Neural cell (in vitro differentiated cells): ENCODE measurements around the gene LRRC8B. TPM values are rescaled to one million over a fixed set of nuclear protein-coding genes. Genes with fewer than 3 reads are reported as not detected.

Source experiments
- H2AFZ ChIP-seq: fragments of 200-600, 300-800 bp; sonication (generic), shearing (Covaris generic); 2 replicates; pipeline ENCODE4 v1.6.0; 2014; ENCODE audit warnings: low read depth, mild to moderate bottlenecking, antibody characterized with exemption, low read length, moderate library complexity
- H3F3A ChIP-seq: fragments of 200-600 bp; shearing (Covaris generic); 2 replicates; pipeline ENCODE4 v1.6.1; 2016; ENCODE audit warnings: mild to moderate bottlenecking, moderate library complexity, mixed read lengths, antibody characterized with exemption, low read length; ENCODE audit not compliant: insufficient read depth, poor library complexity, severe bottlenecking
- H3K27ac ChIP-seq: fragments of 200-600, 300-800 bp; sonication (generic), shearing (Covaris generic); 2 replicates; pipeline ENCODE4 v1.5.1; 2014; ENCODE audit warnings: mild to moderate bottlenecking, low read length, moderate library complexity
- H3K27me3 ChIP-seq: fragments of 300-800, 200-600 bp; sonication (generic), shearing (Covaris generic); 2 replicates; pipeline ENCODE4 v1.6.0; 2014; ENCODE audit warnings: mild to moderate bottlenecking, low read depth, low read length, moderate library complexity; ENCODE audit not compliant: insufficient read depth
- H3K36me3 ChIP-seq: fragments of 300-800, 200-600 bp; sonication (generic), shearing (Covaris generic); 2 replicates; pipeline ENCODE4 v1.5.1; 2014; ENCODE audit warnings: mild to moderate bottlenecking, antibody characterized with exemption, low read length, moderate library complexity; ENCODE audit not compliant: insufficient read depth
- H3K4me2 ChIP-seq: fragments of 300-800, 200-600 bp; sonication (generic), shearing (Covaris generic); 2 replicates; pipeline ENCODE4 v1.6.0; 2014; ENCODE audit warnings: mild to moderate bottlenecking, low read length
- H3K4me3 ChIP-seq: fragments of 300-800, 200-600 bp; sonication (generic), shearing (Covaris generic); 2 replicates; pipeline ENCODE4 v1.5.1; 2014; ENCODE audit warnings: mild to moderate bottlenecking, low read length, moderate library complexity
- H3K79me2 ChIP-seq: fragments of 200-600 bp; shearing (Covaris generic); replicated peaks from 2 replicates; pipeline ENCODE4 v1.6.0; 2014; ENCODE audit warnings: mild to moderate bottlenecking, low read length, moderate library complexity; ENCODE audit not compliant: insufficient read depth
- H3K9ac ChIP-seq: fragments of 300-800, 200-600 bp; sonication (generic), shearing (Covaris generic); 2 replicates; pipeline ENCODE4 v1.6.1; 2016; ENCODE audit warnings: mild to moderate bottlenecking, low read length, mixed read lengths
- H3K9me2 ChIP-seq: fragments of 200-600 bp; shearing (Covaris generic); 2 replicates; pipeline ENCODE4 v1.6.1; 2016; ENCODE audit warnings: mild to moderate bottlenecking, low read length, mixed read lengths; ENCODE audit not compliant: insufficient read depth
- H3K9me3 ChIP-seq: fragments of 200-600, 300-800 bp; sonication (generic), shearing (Covaris generic); 2 replicates; pipeline ENCODE4 v1.6.1; 2016; ENCODE audit warnings: mild to moderate bottlenecking, mixed run types, low read length, moderate library complexity, mixed read lengths
- H4K20me1 ChIP-seq: fragments of 200-600 bp; shearing (Covaris generic); 2 replicates; pipeline ENCODE4 v1.6.1; 2016; ENCODE audit warnings: mild to moderate bottlenecking, mixed run types; ENCODE audit not compliant: insufficient read depth
- CTCF ChIP-seq: fragments of 450-650 bp; IDR thresholded peaks from 2 replicates; pipeline ENCODE4 v1.5.1; 2014; ENCODE audit warnings: antibody characterized with exemption, mild to moderate bottlenecking, moderate library complexity; ENCODE audit not compliant: poor library complexity, severe bottlenecking
- EP300 ChIP-seq: fragments of 450-650 bp; conservative IDR thresholded peaks from 2 replicates; pipeline ENCODE4 v1.6.1; 2014; ENCODE audit warnings: antibody characterized with exemption, mild to moderate bottlenecking, moderate library complexity; ENCODE audit not compliant: poor library complexity, severe bottlenecking
- EZH2 ChIP-seq: fragments of 200-600, 300-800 bp; shearing (Covaris generic), sonication (generic); IDR thresholded peaks from 2 replicates; pipeline ENCODE4 v1.6.1; 2014; ENCODE audit warnings: antibody characterized with exemption, low read length, borderline replicate concordance, mild to moderate bottlenecking; ENCODE audit not compliant: insufficient read depth, poor library complexity, severe bottlenecking
- MXI1 ChIP-seq: fragments of 450-650 bp; conservative IDR thresholded peaks from 2 replicates; pipeline ENCODE4 v1.6.1; 2014; ENCODE audit warnings: antibody characterized with exemption, mild to moderate bottlenecking; ENCODE audit not compliant: poor library complexity, severe bottlenecking
- POLR2AphosphoS5 ChIP-seq: IDR thresholded peaks from 2 replicates; pipeline ENCODE4 v1.6.1; 2012
- RAD21 ChIP-seq: fragments of 450-650 bp; conservative IDR thresholded peaks from 2 replicates; pipeline ENCODE4 v1.6.1; 2014; ENCODE audit warnings: antibody characterized with exemption, mild to moderate bottlenecking, moderate library complexity
- REST ChIP-seq: IDR thresholded peaks from 2 replicates; pipeline ENCODE4 v1.6.1; 2012; ENCODE audit warnings: borderline replicate concordance
- SMC3 ChIP-seq: fragments of 450-650 bp; conservative IDR thresholded peaks from 2 replicates; pipeline ENCODE4 v1.6.1; 2014; ENCODE audit warnings: antibody characterized with exemption, mild to moderate bottlenecking, moderate library complexity; ENCODE audit not compliant: poor library complexity
- TAF1 ChIP-seq: IDR thresholded peaks from 2 replicates; pipeline ENCODE4 v1.6.1; 2012; ENCODE audit warnings: low read depth
- polyA plus RNA-seq: library from polyadenylated mRNA; depleted of rRNA; stranded (reverse); fragments of >200 nt; gene quantifications from 2 replicates; pipeline ENCODE4 v1.2.3, GENCODE V29; 2014

LRRC8B gene
- polyA plus RNA-seq, 1 donor from 2014 or later: 15.9 TPM

DNA sequence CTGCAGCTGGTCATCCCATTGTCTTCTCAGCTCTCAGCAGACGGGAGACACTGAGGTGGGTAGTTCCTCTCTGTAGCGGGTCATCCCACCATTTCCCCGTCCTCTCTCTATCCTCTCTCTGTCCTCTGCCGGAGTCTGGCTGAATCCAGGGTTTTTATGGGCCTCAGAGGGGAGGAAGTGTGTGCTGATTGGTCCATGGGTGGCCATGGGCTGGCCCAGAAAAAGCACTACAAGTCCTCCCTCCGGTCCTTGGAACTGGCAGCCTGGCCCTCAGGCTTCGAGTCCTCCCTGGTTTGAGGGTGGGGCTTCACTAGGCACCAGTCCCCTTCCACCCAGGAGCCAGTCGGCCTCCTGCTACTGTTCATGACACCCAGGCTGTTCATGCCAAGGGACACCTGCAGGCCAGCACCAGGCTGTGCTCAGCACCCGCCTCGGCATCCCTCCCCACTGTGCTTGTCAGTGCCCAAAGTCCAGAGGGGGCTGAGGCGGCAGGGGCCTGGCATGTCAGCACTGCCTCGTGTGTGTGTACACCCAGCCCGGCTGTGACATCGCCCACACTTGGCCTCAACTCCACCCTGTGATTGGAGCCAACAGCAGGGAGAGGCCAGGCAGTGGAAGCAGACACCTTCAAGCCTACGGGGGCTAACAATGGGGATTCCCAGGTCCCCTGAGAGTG lies 85.3 kb downstream of the LRRC8B start:
- Histone ChIP-seq H3K9me3 (no peaks in the 10 kb centered on the region), H3K9me2 (no peaks in the 10 kb centered on the region), H3K4me3 (no peak overlapping the region), H4K20me1 (no peaks in the 10 kb centered on the region), H3K79me2 (no peaks in the 10 kb centered on the region), H3K36me3 (no peaks in the 10 kb centered on the region), H3F3A (no peaks in the 10 kb centered on the region), H3K4me2 (no peak overlapping the region), H3K9ac (no peak overlapping the region), H2AFZ (no peak overlapping the region), H3K27me3 (no peaks in the 10 kb centered on the region), H3K27ac (no peak overlapping the region)
- TF ChIP-seq CTCF (no peak), POLR2AphosphoS5 (no peak), TAF1 (no peak), SMC3 (no peak), EP300 (no peak), RAD21 (no peak), MXI1 (no peak), REST (no peak), EZH2 (no peak)

- Histone ChIP-seq H3K4me2 (no peak overlapping the region), H3F3A (no peaks in the 10 kb centered on the region), H4K20me1 (no peaks in the 10 kb centered on the region), H3K36me3 (no peaks in the 10 kb centered on the region), H3K79me2 (no peaks in the 10 kb centered on the region), H3K9me2 (no peaks in the 10 kb centered on the region), H3K9ac (no peak overlapping the region), H3K27me3 (no peaks in the 10 kb centered on the region), H3K4me3 (no peak overlapping the region), H2AFZ (no peak overlapping the region), H3K9me3 (no peaks in the 10 kb centered on the region), H3K27ac (no peak overlapping the region)
- TF ChIP-seq RAD21: no peak
- no peak for TF ChIP-seq SMC3
- no peak for TF ChIP-seq TAF1
- TF ChIP-seq EZH2: no peak
These were observed 85.9 kb downstream of the LRRC8B start for GRCh38 chr1:89610457-89611011.
